SK-N-MC (cell line): Measurements from ENCODE around the gene GPC6.

Experiments used
- DNase-seq: peaks from one replicate; pipeline ENCODE4 v3.0.0-alpha.2; 2011; ENCODE audit warnings: low read depth, low spot score
- H3K27ac ChIP-seq: fragments of 200-600 bp; sonication (generic); 2 replicates; pipeline ENCODE4 v1.5.1; 2016; ENCODE audit warnings: mixed run types
- H3K36me3 ChIP-seq: fragments of 200-600 bp; sonication (generic); 2 replicates; pipeline ENCODE4 v1.6.1; 2017; ENCODE audit warnings: antibody characterized with exemption, low read length, mixed read lengths; ENCODE audit not compliant: insufficient read depth
- H3K4me3 ChIP-seq: fragments of 200-600 bp; sonication (generic); 2 replicates; pipeline ENCODE4 v1.5.1; 2016
- H3K9ac ChIP-seq: fragments of 200-600 bp; sonication (generic); 2 replicates; pipeline ENCODE4 v1.8.0; 2017; ENCODE audit warnings: mixed run types, mixed read lengths; ENCODE audit not compliant: insufficient read length
- H3K9me3 ChIP-seq: fragments of 200-600 bp; sonication (generic); 2 replicates; pipeline ENCODE4 v1.6.1; 2017; ENCODE audit warnings: low read depth, mild to moderate bottlenecking, antibody characterized with exemption, low read length, moderate library complexity, mixed read lengths
- EZH2 ChIP-seq: fragments of 200-600 bp; sonication (generic); IDR thresholded peaks from one replicate; pipeline ENCODE4 v1.6.1; 2017; ENCODE audit warnings: antibody characterized with exemption
- FOXP2 ChIP-seq: optimal IDR thresholded peaks from 2 replicates; pipeline ENCODE3; 2011; ENCODE audit warnings: mild to moderate bottlenecking, moderate library complexity; ENCODE audit not compliant: insufficient read depth; ENCODE audit errors: extremely low read length, control extremely low read depth
- POLR2AphosphoS5 ChIP-seq: IDR thresholded peaks from 2 replicates; pipeline ENCODE4 v1.6.1; 2012; ENCODE audit warnings: mild to moderate bottlenecking, low read depth, low read length, borderline replicate concordance

Gene GPC6

DNA sequence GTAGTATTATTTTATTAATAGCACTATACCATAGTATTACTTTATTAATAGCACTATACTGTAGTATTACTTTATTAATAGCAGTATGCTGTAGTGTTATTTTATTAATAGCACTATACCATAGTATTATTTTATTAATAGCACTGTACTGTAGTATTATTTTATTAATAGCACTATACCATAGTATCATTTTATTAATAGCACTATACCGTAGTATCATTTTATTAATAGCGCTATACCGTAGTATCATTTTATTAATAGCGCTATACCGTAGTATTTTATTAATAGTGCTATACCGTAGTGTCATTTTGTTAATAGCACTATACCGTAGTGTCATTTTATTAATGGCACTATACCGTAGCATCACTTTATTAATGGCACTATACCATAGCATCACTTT is 191.8 kb downstream of the GPC6 start:
- H3K27ac ChIP-seq = no peak overlapping the region
- no peak overlapping the region for H3K4me3 ChIP-seq
- no peak overlapping the region for H3K9ac ChIP-seq
- no peak for DNase-seq
- TF ChIP-seq POLR2AphosphoS5 (no peak), EZH2 (no peak), FOXP2 (no peak)
- no peaks in the 10 kb centered on the region for H3K9me3 ChIP-seq
- no peaks in the 10 kb centered on the region for H3K36me3 ChIP-seq

DNA sequence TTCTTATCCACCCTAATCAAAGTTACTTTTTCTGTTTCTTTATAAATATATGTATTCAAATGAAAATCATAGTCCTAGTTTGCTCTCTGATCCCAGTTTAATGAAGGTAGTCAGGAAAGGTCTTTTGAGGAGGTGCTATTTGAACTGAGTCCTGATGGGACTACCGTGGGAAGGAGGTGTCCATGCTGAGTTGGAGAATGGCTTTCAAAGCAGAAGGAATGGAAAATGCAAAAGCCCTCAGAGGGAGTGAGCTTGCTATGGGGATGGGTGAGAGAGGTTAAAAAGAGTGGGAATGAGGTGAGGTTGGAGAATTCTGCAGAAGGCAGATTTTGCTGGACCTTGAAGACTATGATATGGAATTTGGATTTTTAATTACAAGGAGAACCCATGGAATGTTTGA is 193.6 kb downstream of the GPC6 start:
- Histone ChIP-seq H3K27ac (no peak overlapping the region), H3K4me3 (no peak overlapping the region), H3K9ac (no peak overlapping the region), H3K36me3 (no peaks in the 10 kb centered on the region), H3K9me3 (no peaks in the 10 kb centered on the region)
- TF ChIP-seq POLR2AphosphoS5 (no peak), EZH2 (no peak), FOXP2 (no peak)
- DNase-seq = no peak

DNA sequence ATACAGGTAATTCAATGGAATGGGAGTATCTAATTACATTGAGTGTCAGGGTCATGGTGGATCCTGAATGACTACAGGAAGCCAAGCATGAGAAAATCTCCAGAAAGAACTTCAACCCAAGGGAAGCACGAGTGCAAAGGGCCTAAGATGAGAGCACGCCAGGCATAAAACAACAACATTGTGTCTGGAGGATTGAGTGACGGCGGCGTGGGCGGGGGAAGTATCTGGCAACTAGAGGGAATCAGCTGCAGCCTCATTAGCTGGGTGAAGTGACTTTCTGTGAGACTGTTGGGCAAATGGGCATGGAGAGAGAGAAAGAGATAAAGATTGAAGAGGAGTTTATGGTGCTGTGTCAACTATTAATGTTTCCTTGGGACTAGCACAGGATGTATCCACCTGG is 194.3 kb downstream of the GPC6 start:
- no peak for DNase-seq
- TF ChIP-seq POLR2AphosphoS5 (no peak), FOXP2 (no peak), EZH2 (no peak)
- no peak overlapping the region for H3K27ac ChIP-seq
- no peak overlapping the region for H3K9ac ChIP-seq
- no peak overlapping the region for H3K4me3 ChIP-seq
- H3K36me3 ChIP-seq = no peaks in the 10 kb centered on the region
- no peaks in the 10 kb centered on the region for H3K9me3 ChIP-seq

DNA sequence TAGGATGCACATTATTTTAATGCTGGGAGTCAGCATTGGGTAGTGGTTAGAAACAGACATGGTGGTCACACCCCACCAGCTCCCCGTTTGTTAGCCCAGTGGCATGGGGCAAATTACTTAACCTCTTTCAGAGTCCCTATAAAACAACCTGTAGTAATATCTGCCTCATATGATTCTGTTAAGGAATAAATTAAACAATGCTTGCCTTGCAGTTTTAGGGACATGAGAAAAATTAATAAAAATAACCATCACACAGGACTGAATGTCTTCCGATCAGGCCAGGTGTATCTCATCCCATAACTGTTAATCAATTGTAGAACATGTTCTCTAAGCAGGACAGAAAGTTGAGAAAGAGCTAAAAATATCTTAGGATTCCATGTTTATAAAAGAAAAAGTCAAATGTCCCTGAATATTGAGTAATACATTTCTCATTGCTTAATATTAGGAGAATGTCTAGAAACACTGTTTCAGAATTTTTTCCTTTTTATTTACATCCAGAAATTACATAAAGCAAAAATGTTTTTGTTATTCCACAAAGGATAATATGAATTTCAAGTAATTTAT is 196.5 kb downstream of the GPC6 start:
- no peak for DNase-seq
- Histone ChIP-seq H3K4me3 (no peak overlapping the region), H3K9me3 (no peaks in the 10 kb centered on the region), H3K27ac (no peak overlapping the region), H3K9ac (no peak overlapping the region), H3K36me3 (no peaks in the 10 kb centered on the region)
- TF ChIP-seq EZH2 (no peak), FOXP2 (no peak), POLR2AphosphoS5 (no peak)

DNA sequence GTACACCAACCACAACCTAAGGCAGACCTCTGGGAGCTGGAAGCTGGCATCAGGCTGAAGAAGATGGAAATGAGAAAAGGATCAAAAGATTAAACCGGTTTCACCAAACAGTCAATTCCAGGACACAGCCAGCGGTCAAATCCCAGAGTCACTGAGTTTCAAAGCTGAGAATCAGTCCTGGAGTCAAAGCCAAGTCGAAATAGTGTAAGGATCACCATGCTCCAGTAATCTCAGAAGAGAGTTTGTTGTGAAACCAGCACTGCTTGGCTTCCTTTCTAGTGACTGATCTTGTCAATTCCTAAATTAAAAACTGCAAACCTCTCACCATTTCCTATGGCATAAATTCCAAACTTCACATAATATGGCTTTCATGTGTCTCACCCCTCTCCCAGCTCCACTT is 198.8 kb downstream of the GPC6 start:
- no peak overlapping the region for H3K4me3 ChIP-seq
- TF ChIP-seq FOXP2 (no peak), EZH2 (no peak), POLR2AphosphoS5 (no peak)
- H3K27ac ChIP-seq = no peak overlapping the region
- DNase-seq = no peak
- H3K9me3 ChIP-seq = no peaks in the 10 kb centered on the region
- H3K9ac ChIP-seq = no peak overlapping the region
- no peaks in the 10 kb centered on the region for H3K36me3 ChIP-seq

DNA sequence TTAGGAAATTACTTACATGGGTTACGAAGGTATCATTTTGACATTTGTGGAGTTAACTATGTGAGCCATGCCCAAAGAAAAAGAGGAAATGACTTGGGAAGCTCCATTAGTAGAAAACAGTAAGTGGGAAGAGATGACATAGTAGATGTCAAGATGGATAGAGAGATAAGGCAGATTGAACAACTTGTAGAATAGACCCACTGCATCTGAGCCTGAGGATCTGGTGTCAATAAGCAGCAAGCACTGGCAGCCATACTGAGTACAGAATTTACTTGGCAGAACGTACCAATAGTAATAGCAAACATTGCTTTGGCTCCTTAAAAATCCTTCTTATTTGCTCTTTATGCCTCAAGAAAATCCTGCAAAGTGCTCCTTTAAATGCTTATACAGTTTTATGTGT is 203.8 kb downstream of the GPC6 start:
- no peak for TF ChIP-seq POLR2AphosphoS5
- H3K36me3 ChIP-seq = no peaks in the 10 kb centered on the region
- no peak overlapping the region for H3K9ac ChIP-seq
- H3K27ac ChIP-seq = no peak overlapping the region
- H3K9me3 ChIP-seq = no peaks in the 10 kb centered on the region
- no peak for DNase-seq
- H3K4me3 ChIP-seq = no peak overlapping the region

DNA sequence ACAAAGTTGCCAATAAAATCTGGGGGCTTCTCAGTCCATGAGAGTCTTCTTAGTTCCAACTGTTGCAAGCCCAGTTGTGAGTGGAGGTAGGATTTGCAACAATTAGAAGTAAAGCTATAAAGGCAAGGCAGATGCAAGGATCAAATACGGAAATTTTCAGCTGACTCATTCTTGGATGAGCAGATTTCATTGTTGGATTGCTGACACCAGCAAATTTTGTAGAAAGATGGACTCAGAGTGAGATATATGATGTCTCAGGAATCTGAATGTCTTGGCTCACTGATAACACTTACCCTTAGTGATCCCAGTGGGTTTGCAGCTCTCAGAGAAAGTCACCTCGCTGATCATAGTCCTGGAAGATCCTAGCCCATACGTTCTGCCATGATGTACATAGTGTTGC is 209.0 kb downstream of the GPC6 start:
- H3K9ac ChIP-seq = no peak overlapping the region
- no peak for DNase-seq
- peak overlapping the region; percentile 67 for H3K27ac ChIP-seq
- peak overlapping the region; percentile 31; the same call in 1 of the 2 replicates for H3K4me3 ChIP-seq
- no peaks in the 10 kb centered on the region for H3K36me3 ChIP-seq
- TF ChIP-seq FOXP2 (no peak), POLR2AphosphoS5 (no peak)
- 0 out of 2 replicates have a peak, but pooled peaks cover 2% of the 10 kb centered on the region for H3K9me3 ChIP-seq

DNA sequence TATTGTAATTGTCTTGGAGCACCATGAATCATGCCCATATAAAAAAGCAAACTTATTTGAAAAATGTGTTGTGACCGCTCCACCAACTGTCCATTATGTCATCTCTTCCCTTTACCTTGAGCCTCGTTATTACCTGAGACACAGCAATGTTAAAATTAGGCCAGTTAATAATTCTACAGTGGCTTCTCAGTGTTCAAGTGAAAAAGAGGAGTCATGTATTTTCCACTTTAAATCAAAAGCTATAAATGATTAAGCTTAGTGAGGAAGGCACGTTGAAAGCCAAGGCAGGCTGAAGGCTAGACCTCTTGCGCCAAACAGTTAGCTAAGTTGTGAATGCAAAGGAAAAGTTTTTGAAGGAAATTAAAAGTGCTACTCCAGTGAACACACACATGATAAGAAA is 210.5 kb downstream of the GPC6 start:
- TF ChIP-seq EZH2 (no peak), POLR2AphosphoS5 (no peak), FOXP2 (no peak)
- Histone ChIP-seq H3K4me3 (no peak overlapping the region), H3K36me3 (no peaks in the 10 kb centered on the region), H3K27ac (no peak overlapping the region), H3K9ac (no peak overlapping the region), H3K9me3 (0 out of 2 replicates have a peak, but pooled peaks cover 2% of the 10 kb centered on the region)
- DNase-seq = no peak

DNA sequence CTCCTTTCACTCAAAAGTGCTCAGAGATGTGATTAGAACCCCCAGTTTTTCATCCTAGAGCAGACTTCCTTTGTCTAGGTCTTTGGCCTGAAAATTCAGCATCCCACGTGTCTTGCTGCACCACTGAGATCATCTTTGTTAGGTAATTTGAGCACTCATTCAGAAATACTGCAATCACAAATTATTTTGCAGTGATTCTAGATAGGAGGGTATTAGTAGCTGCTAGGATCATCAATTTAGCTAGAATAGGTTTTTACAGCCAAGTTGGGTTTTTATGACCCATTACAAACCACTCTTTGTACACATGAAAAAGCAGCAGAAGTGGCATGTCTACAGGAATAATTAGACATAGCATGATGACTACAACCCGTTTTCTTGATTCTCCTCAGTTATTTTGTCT is 219.6 kb downstream of the GPC6 start:
- H3K9me3 ChIP-seq = no peaks in the 10 kb centered on the region
- no peak for DNase-seq
- no peak overlapping the region for H3K27ac ChIP-seq
- H3K4me3 ChIP-seq = no peak overlapping the region
- no peak overlapping the region for H3K9ac ChIP-seq
- TF ChIP-seq EZH2 (no peak), POLR2AphosphoS5 (no peak), FOXP2 (no peak)
- no peaks in the 10 kb centered on the region for H3K36me3 ChIP-seq
